MM.1S (cell line): ENCODE results near the gene DECR2.

Experiments used
- DNase-seq: peaks from one replicate; pipeline ENCODE4 v3.0.0-alpha.2; 2015
- H2AFZ ChIP-seq: fragments of 300-600 bp; sonication (generic); 2 replicates; pipeline ENCODE4 v1.6.0; 2016; ENCODE audit warnings: antibody characterized with exemption, low read length
- H3F3A ChIP-seq: fragments of 300-600 bp; sonication (generic); 2 replicates; pipeline ENCODE4 v1.6.1; 2016; ENCODE audit warnings: mild to moderate bottlenecking, antibody characterized with exemption, low read length, moderate library complexity, mixed read lengths; ENCODE audit not compliant: insufficient read depth
- H3K27ac ChIP-seq: fragments of 300-600 bp; sonication (generic); 2 replicates; pipeline ENCODE4 v1.5.1; 2016; ENCODE audit warnings: mild to moderate bottlenecking, low read length
- H3K27me3 ChIP-seq: fragments of 300-600 bp; sonication (generic); replicated peaks from 2 replicates; pipeline ENCODE4 v1.6.0; 2016; ENCODE audit warnings: low read length; ENCODE audit not compliant: insufficient read depth
- H3K36me3 ChIP-seq: fragments of 300-600 bp; sonication (generic); replicated peaks from 2 replicates; pipeline ENCODE4 v1.6.1; 2016; ENCODE audit warnings: mild to moderate bottlenecking, low read length, mixed read lengths; ENCODE audit not compliant: insufficient read depth
- H3K4me1 ChIP-seq: fragments of 300-600 bp; sonication (generic); 2 replicates; pipeline ENCODE4 v1.6.1; 2016; ENCODE audit warnings: low read length, mixed read lengths
- H3K4me2 ChIP-seq: fragments of 300-600 bp; sonication (generic); 2 replicates; pipeline ENCODE4 v1.6.0; 2016; ENCODE audit warnings: low read depth, low read length
- H3K4me3 ChIP-seq: fragments of 300-600 bp; sonication (generic); 2 replicates; pipeline ENCODE4 v1.5.1; 2016; ENCODE audit warnings: low read length, mixed read lengths
- H3K79me2 ChIP-seq: fragments of 300-600 bp; sonication (generic); 2 replicates; pipeline ENCODE4 v1.6.1; 2016; ENCODE audit warnings: mixed run types, low read length, mixed read lengths
- H3K9ac ChIP-seq: fragments of 300-600 bp; sonication (generic); 2 replicates; pipeline ENCODE4 v1.6.1; 2016; ENCODE audit warnings: low read length, mixed read lengths
- H3K9me2 ChIP-seq: fragments of 300-600 bp; sonication (generic); replicated peaks from 2 replicates; pipeline ENCODE4 v1.6.1; 2016; ENCODE audit warnings: mild to moderate bottlenecking, low read length, mixed read lengths; ENCODE audit not compliant: insufficient read depth
- H3K9me3 ChIP-seq: fragments of 300-600 bp; sonication (generic); replicated peaks from 2 replicates; pipeline ENCODE4 v1.6.1; 2016; ENCODE audit warnings: mild to moderate bottlenecking, low read length, mixed read lengths; ENCODE audit not compliant: insufficient read depth
- H4K20me1 ChIP-seq: fragments of 300-600 bp; sonication (generic); 2 replicates; pipeline ENCODE4 v1.6.1; 2016; ENCODE audit warnings: mild to moderate bottlenecking, low read length, moderate library complexity, mixed read lengths; ENCODE audit not compliant: insufficient read depth
- CTCF ChIP-seq: fragments of 300-600 bp; sonication (generic); IDR thresholded peaks from 2 replicates; pipeline ENCODE4 v1.5.1; 2016; ENCODE audit warnings: antibody characterized with exemption, low read length, mixed read lengths
- EZH2 ChIP-seq: fragments of 300-600 bp; sonication (generic); optimal IDR thresholded peaks from 2 replicates; pipeline ENCODE3; 2017; ENCODE audit warnings: low read depth, mild to moderate bottlenecking, antibody characterized with exemption, low read length, mixed read lengths
- EZH2phosphoT487 ChIP-seq: fragments of 300-600 bp; sonication (generic); IDR thresholded peaks from 2 replicates; pipeline ENCODE4 v1.6.1; 2018; ENCODE audit warnings: antibody characterized with exemption, low read length

The DECR2 gene

DNA sequence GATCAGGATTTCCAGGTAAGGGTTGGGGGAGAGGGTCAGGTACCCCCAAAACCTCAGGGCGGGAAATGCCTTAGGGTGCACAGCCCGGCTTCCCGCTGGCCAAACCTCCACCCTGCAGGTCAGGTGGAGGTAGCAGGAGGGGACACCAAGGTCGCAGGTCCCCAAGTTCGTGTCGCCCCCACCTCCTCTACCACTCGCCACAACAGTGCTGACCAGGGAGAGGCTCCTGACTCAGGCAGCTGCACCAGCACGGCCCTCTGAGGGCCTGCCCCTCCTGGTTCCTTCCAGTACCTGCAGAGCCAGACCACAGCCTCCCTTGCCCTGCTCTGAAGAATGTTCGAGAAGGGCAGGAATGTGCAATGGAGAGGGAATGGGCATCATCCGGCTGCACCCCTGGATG is 35.2 kb upstream of the DECR2 start:
- TF ChIP-seq EZH2 (no peak), EZH2phosphoT487 (no peak), CTCF (no peak)
- Histone ChIP-seq H3K4me2 (no peak overlapping the region), H3K27me3 (peaks cover 5% of the 10 kb centered on the region), H3K4me1 (peaks cover 5% of the 10 kb centered on the region; the same call in 1 of the 2 replicates), H4K20me1 (no peaks in the 10 kb centered on the region), H3K4me3 (no peak overlapping the region), H3K36me3 (no peaks in the 10 kb centered on the region), H3F3A (no peaks in the 10 kb centered on the region), H3K9me2 (no peaks in the 10 kb centered on the region), H3K9me3 (no peaks in the 10 kb centered on the region), H3K9ac (no peak overlapping the region), H3K27ac (no peak overlapping the region), H3K79me2 (0 out of 2 replicates have a peak, but pooled peaks cover 6% of the 10 kb centered on the region), H2AFZ (no peak overlapping the region)
- DNase-seq = no peak

DNA sequence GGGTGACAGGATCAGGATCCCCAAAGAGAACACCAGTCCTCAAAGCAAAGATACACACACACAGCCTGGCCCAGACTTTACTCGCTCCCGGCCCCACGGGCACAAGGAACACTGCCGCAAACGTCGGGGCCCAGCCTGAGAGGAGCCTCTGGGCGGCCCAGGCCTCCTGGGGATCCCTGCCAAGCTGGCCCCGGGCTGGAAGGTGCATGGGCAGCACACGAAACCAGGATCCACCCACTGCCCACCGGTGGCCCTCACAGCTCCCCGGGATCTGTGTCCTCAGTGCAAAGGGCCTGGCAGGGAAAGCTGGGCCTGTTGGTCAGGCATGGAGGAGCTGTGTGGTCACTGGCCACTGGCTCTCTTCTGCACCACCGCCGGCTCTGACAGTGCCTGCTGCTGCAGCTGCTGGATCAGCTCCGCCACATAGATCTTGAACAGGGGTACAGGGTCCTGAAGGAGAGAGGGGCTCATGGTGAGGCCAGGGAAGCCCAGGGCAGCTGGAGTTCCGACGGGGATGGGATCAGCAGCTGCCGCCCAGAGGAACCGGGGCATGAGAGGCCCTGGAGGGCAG is 34.3 kb upstream of the DECR2 start:
- no peak for TF ChIP-seq CTCF
- TF ChIP-seq EZH2phosphoT487 = no peak
- TF ChIP-seq EZH2 = no peak
- Histone ChIP-seq H3K9me3 (no peaks in the 10 kb centered on the region), H3K9ac (no peak overlapping the region), H3K9me2 (no peaks in the 10 kb centered on the region), H3F3A (no peaks in the 10 kb centered on the region), H3K27me3 (no peaks in the 10 kb centered on the region; the same call in 1 of the 2 replicates), H3K4me1 (peaks cover 5% of the 10 kb centered on the region; the same call in 1 of the 2 replicates), H3K27ac (no peak overlapping the region), H3K4me2 (no peak overlapping the region), H4K20me1 (no peaks in the 10 kb centered on the region), H3K79me2 (0 out of 2 replicates have a peak, but pooled peaks cover 6% of the 10 kb centered on the region), H3K36me3 (no peaks in the 10 kb centered on the region), H3K4me3 (no peak overlapping the region), H2AFZ (no peak overlapping the region)
- DNase-seq = no peak

DNA sequence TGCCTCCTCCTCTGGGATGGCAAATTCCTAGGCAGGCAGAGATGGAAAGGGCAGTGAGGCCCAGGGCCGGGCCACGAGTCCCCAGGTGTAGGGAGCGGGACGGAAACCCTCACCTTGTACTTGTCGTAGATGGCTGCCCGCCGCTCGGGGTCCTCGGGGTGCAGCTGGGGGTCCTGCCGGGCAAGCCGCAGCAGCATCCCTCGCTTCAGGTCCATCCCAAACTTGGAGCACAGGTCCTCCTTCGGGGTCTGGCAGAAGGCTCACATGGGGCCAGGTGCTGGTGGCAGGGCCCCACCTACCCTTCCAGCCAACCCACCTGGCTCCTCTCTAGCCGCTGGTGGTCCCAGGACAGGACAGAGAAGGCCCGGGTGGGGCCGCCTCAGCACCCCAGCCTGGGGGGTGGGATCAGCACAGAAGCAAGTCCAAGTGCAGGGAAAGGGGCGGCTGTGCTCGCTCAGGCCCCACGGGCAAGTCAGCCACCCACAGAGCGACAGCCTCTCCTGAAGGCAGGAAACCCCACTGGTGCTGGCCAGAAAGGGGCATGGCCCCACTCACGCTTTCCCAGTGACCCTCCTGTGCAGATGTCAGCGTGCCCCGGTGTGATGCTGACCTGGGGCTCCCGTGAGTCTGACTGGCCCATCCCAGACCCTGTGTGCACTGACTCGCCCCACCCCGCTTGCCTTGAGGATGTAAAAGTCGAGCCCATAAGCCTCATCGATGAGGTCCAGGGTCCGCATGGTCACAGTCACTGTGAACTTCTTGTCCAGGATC is 33.1 kb upstream of the DECR2 start:
- H3K27ac ChIP-seq = no peak overlapping the region
- no peaks in the 10 kb centered on the region for H4K20me1 ChIP-seq
- no peaks in the 10 kb centered on the region for H3F3A ChIP-seq
- H3K79me2 ChIP-seq = 0 out of 2 replicates have a peak, but pooled peaks cover 6% of the 10 kb centered on the region
- H3K27me3 ChIP-seq = no peaks in the 10 kb centered on the region
- no peak overlapping the region for H3K4me2 ChIP-seq
- no peak for DNase-seq
- TF ChIP-seq EZH2 = no peak
- H3K4me1 ChIP-seq = peaks cover 5% of the 10 kb centered on the region; the same call in 1 of the 2 replicates
- H3K9me2 ChIP-seq = no peaks in the 10 kb centered on the region
- H3K9ac ChIP-seq = no peak overlapping the region
- H3K9me3 ChIP-seq = no peaks in the 10 kb centered on the region
- no peaks in the 10 kb centered on the region for H3K36me3 ChIP-seq
- H3K4me3 ChIP-seq = no peak overlapping the region
- no peak overlapping the region for H2AFZ ChIP-seq
